ENCODE results near the gene SMARCA4.
A peak's percentile ranks its signal among the peaks of the same experiment; 100 is the strongest.
"Not testable (repeated sequence)": the region's sequence is repeated elsewhere in the genome, so short reads cannot be mapped to it uniquely, and the experiment has no call there.

Gene SMARCA4

GRCh38 chr19:11078893-11079292, 118.1 kb downstream of the SMARCA4 start:
- DNase-seq: no peak

- DNase-seq: no peak
Measured at GRCh38 chr19:11079999-11080398, 119.2 kb downstream of the SMARCA4 start.

GRCh38 chr19:11087870-11088505, 127.2 kb downstream of the SMARCA4 start:
- DNase-seq: no peak

GRCh38 chr19:11088506-11089253, 127.8 kb downstream of the SMARCA4 start:
- DNase-seq: no peak

GRCh38 chr19:11089254-11090013, 128.6 kb downstream of the SMARCA4 start, which contains the start of gene LDLR:
Gene LDLR, plus strand, starts transcription at chr19:11089463. Its CDS starts 86 bp downstream, at chr19:11089549.
- peak; percentile 85 for DNase-seq

GRCh38 chr19:11090014-11090263, 129.1 kb downstream of the SMARCA4 start:
- DNase-seq: not testable (repeated sequence)

- peak; percentile 97 for DNase-seq
Measured at GRCh38 chr19:11090264-11090996, 129.6 kb downstream of the SMARCA4 start.

GRCh38 chr19:11090997-11091702, 130.3 kb downstream of the SMARCA4 start:
- DNase-seq: no peak

- DNase-seq: no peak
Measured at GRCh38 chr19:11091703-11092153, 130.9 kb downstream of the SMARCA4 start.

GRCh38 chr19:11092181-11092538, 131.3 kb downstream of the SMARCA4 start:
- DNase-seq: no peak

- no peak for DNase-seq
Measured at GRCh38 chr19:11093689-11094238, 132.9 kb downstream of the SMARCA4 start.

- no peak for DNase-seq
Measured at GRCh38 chr19:11094520-11094894, 133.7 kb downstream of the SMARCA4 start.

GRCh38 chr19:11096210-11096841, 135.5 kb downstream of the SMARCA4 start:
- DNase-seq: no peak

GRCh38 chr19:11097367-11097766, 136.5 kb downstream of the SMARCA4 start:
- DNase-seq: not testable (repeated sequence)

- DNase-seq: no peak
Measured at GRCh38 chr19:11098327-11098726, 137.5 kb downstream of the SMARCA4 start.

- no peak for DNase-seq
Measured at GRCh38 chr19:11098861-11099260, 138.0 kb downstream of the SMARCA4 start.

GRCh38 chr19:11100049-11100448, 139.2 kb downstream of the SMARCA4 start:
- DNase-seq: no peak

- DNase-seq: no peak
Measured at GRCh38 chr19:11101057-11101456, 140.2 kb downstream of the SMARCA4 start.

GRCh38 chr19:11102944-11103343, 142.1 kb downstream of the SMARCA4 start:
- no peak for DNase-seq

GRCh38 chr19:11103667-11104066, 142.8 kb downstream of the SMARCA4 start:
- not testable (repeated sequence) for DNase-seq

GRCh38 chr19:11105014-11105636, 144.3 kb downstream of the SMARCA4 start:
- DNase-seq: no peak

Measured in DMS79 (cell line).